ENCODE results near the gene ZNF469.

The ZNF469 gene

GRCh38 chr16:88431651-88432050 lies 48.9 kb downstream of the ZNF469 start:
- no peak for DNase-seq

- DNase-seq: no peak
These were observed 49.4 kb downstream of the ZNF469 start for GRCh38 chr16:88432174-88432573.

Measured in activated CD4-positive, alpha-beta T cell treated with anti-CD3 and anti-CD28 coated beads, Interleukin-2, amount 50 U/mL, for 48 hours (primary cell).